C4-2B (cell line): Measurements from ENCODE around the gene PROX1.

Source experiments
- CTCF ChIP-seq: fragments of 450-650 bp; conservative IDR thresholded peaks from 2 replicates; pipeline ENCODE4 v1.5.1; 2017; ENCODE audit warnings: mild to moderate bottlenecking
- ZFX ChIP-seq: fragments of 450-650 bp; IDR thresholded peaks from 2 replicates; pipeline ENCODE4 v1.6.1; 2017

GRCh38 chr1:214014730-214015129 is 27.0 kb downstream of the PROX1 start:
- TF ChIP-seq CTCF (no peak), ZFX (no peak)
